WTC11 (cell line): ENCODE measurements around the gene CETP. TPM values are rescaled to one million over a fixed set of nuclear protein-coding genes. Genes with fewer than 3 reads are reported as not detected.
A peak's percentile ranks its signal among the peaks of the same experiment; 100 is the strongest.

Experiments used
- ATAC-seq: fragments of 200-7000 bp; cut with Tn5 transposase; 2 replicates; pipeline ENCODE4 v1.10.0; 2021; ENCODE audit warnings: mild to moderate bottlenecking, moderate library complexity
- CTCF ChIA-PET: fragments of 300-600 bp; sonication (Branson Sonifier 250); formaldehyde crosslinking; loops from one replicate; lab custom pipeline; 2021; ENCODE audit warnings: antibody characterized with exemption; lab: Charles Lee
- POLR2A ChIA-PET: fragments of 350-600 bp; sonication (Branson Sonifier 250); formaldehyde crosslinking; loops from one replicate; lab custom pipeline; 2021; ENCODE audit warnings: antibody characterized with exemption; lab: Charles Lee
- DNase-seq: peaks from one replicate; pipeline ENCODE4 v3.0.0; 2021; ENCODE audit warnings: low spot score
- H3K27ac Mint-ChIP-seq: 2 replicates; pipeline ENCODE4 v1.8.0; 2021; ENCODE audit warnings: mixed read lengths
- H3K27me3 Mint-ChIP-seq: 2 replicates; pipeline ENCODE4 v1.8.0; 2021; ENCODE audit warnings: low read depth, mild to moderate bottlenecking, moderate library complexity, mixed read lengths
- H3K36me3 Mint-ChIP-seq: 2 replicates; pipeline ENCODE4 v1.8.0; 2021; ENCODE audit warnings: mixed read lengths
- H3K4me1 Mint-ChIP-seq: 2 replicates; pipeline ENCODE4 v1.8.0; 2022; ENCODE audit warnings: mixed read lengths
- H3K4me3 Mint-ChIP-seq: 2 replicates; pipeline ENCODE4 v1.8.0; 2021; ENCODE audit warnings: mild to moderate bottlenecking, moderate library complexity, mixed read lengths
- H3K9me3 Mint-ChIP-seq: 2 replicates; pipeline ENCODE4 v1.8.0; 2021; ENCODE audit warnings: mixed read lengths
- EMX1 ChIP-seq: fragments of 250-450 bp; sonication (Bioruptor Pico); IDR thresholded peaks from 2 replicates; pipeline ENCODE4 v1.8.0; 2021; ENCODE audit warnings: mild to moderate bottlenecking
- FOXK1 ChIP-seq: sonication (generic); formaldehyde crosslinking; IDR thresholded peaks from 2 replicates; pipeline ENCODE4 v1.8.0; 2022; ENCODE audit warnings: mild to moderate bottlenecking, moderate library complexity, missing genetic modification reagents
- GRHL2 ChIP-seq: fragments of 250-450 bp; sonication (Bioruptor Pico); IDR thresholded peaks from 2 replicates; pipeline ENCODE4 v1.8.0; 2022; ENCODE audit warnings: mild to moderate bottlenecking, moderate library complexity; ENCODE audit not compliant: insufficient replicate concordance, severe bottlenecking
- IRF1 ChIP-seq: sonication (generic); formaldehyde crosslinking; IDR thresholded peaks from 2 replicates; pipeline ENCODE4 v1.8.0; 2023; ENCODE audit warnings: missing genetic modification reagents
- KAT7 ChIP-seq: sonication (generic); formaldehyde crosslinking; IDR thresholded peaks from 2 replicates; pipeline ENCODE4 v1.8.1; 2023; ENCODE audit warnings: missing genetic modification reagents, mild to moderate bottlenecking, borderline replicate concordance
- NFYB ChIP-seq: sonication (generic); formaldehyde crosslinking; conservative IDR thresholded peaks from 2 replicates; pipeline ENCODE4 v1.8.0; 2022; ENCODE audit warnings: low read depth, missing genetic modification reagents
- NR1H2 ChIP-seq: sonication (generic); formaldehyde crosslinking; IDR thresholded peaks from 2 replicates; pipeline ENCODE4 v1.9.0; 2021; ENCODE audit warnings: mild to moderate bottlenecking, moderate library complexity, missing genetic modification reagents
- OVOL2 ChIP-seq: fragments of 250-450 bp; sonication (Bioruptor Pico); IDR thresholded peaks from 2 replicates; pipeline ENCODE4 v1.9.0; 2021; ENCODE audit warnings: mild to moderate bottlenecking, borderline replicate concordance
- RELA ChIP-seq: sonication (generic); formaldehyde crosslinking; IDR thresholded peaks from 2 replicates; pipeline ENCODE4 v1.8.1; 2022; ENCODE audit warnings: missing genetic modification reagents, mild to moderate bottlenecking, borderline replicate concordance
- ZNF138 ChIP-seq: sonication (generic); formaldehyde crosslinking; conservative IDR thresholded peaks from 2 replicates; pipeline ENCODE4 v1.8.1; 2022; ENCODE audit warnings: mild to moderate bottlenecking, moderate library complexity, missing genetic modification reagents
- ZSCAN18 ChIP-seq: fragments of 250-450 bp; sonication (Bioruptor Pico); IDR thresholded peaks from 2 replicates; pipeline ENCODE4 v2.1.2; 2022; ENCODE audit warnings: mild to moderate bottlenecking, moderate library complexity
- total RNA-seq: library from RNA; stranded (reverse); gene quantifications from 3 replicates; pipeline ENCODE4 v1.2.3, GENCODE V29; 2021
- TF ChIP-seq, protein P1 (sequence below): fragments of 250-450 bp; sonication (Bioruptor Pico); IDR thresholded peaks from 2 replicates; pipeline ENCODE4 v1.8.0; 2021; ENCODE audit warnings: mild to moderate bottlenecking
- TF ChIP-seq, protein P2 (sequence below): fragments of 250-450 bp; sonication (Bioruptor Pico); IDR thresholded peaks from 2 replicates; pipeline ENCODE4 v1.9.0; 2021; ENCODE audit warnings: mild to moderate bottlenecking
- TF ChIP-seq, protein P3 (sequence below): sonication (generic); formaldehyde crosslinking; IDR thresholded peaks from 2 replicates; pipeline ENCODE4 v1.8.1; 2023; ENCODE audit warnings: mild to moderate bottlenecking, missing genetic modification reagents
- TF ChIP-seq, protein P4 (sequence below): sonication (generic); formaldehyde crosslinking; IDR thresholded peaks from 2 replicates; pipeline ENCODE4 v1.8.0; 2022; ENCODE audit warnings: mild to moderate bottlenecking, missing genetic modification reagents
- TF ChIP-seq, protein P5 (sequence below): sonication (generic); formaldehyde crosslinking; IDR thresholded peaks from 2 replicates; pipeline ENCODE4 v1.8.1; 2023; ENCODE audit warnings: mild to moderate bottlenecking, missing genetic modification reagents, borderline replicate concordance
- TF ChIP-seq, protein P6 (sequence below): fragments of 250-450 bp; sonication (Bioruptor Pico); IDR thresholded peaks from 2 replicates; pipeline ENCODE4 v1.9.0; 2021; ENCODE audit warnings: mild to moderate bottlenecking, borderline replicate concordance

CETP gene
- total RNA-seq, 1 experiment from 2014 or later: not detected

DNA sequence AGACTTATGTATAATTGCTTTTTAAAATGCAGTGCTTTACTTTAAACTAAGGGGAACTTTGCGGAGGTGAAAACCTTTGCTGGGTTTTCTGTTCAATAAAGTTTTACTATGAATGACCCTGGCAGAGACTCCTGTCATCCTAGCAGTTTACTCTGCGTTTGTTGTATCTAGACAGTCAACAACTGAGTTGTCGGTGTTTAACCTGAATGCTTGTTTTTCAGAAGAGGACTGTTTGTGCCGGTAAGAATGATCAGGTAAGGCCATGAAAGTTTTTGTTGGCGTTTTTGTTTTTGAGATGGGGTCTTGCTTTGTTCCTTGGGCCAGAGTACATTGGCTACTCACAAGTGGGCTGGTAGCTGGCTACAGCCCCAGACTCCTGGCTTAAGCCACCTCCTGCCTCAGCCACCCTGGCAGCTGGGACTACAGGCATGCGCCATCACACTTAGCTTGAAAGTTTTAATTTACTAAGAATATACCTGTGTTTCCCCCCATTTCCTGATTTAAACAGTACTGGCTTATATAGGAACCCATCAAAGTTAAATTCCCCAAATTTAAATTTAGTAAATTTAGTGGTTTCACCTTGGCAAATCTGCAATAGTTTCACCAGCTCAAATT is 17.9 kb upstream of the CETP start (continued):
- TF ChIP-seq, protein P1, sequence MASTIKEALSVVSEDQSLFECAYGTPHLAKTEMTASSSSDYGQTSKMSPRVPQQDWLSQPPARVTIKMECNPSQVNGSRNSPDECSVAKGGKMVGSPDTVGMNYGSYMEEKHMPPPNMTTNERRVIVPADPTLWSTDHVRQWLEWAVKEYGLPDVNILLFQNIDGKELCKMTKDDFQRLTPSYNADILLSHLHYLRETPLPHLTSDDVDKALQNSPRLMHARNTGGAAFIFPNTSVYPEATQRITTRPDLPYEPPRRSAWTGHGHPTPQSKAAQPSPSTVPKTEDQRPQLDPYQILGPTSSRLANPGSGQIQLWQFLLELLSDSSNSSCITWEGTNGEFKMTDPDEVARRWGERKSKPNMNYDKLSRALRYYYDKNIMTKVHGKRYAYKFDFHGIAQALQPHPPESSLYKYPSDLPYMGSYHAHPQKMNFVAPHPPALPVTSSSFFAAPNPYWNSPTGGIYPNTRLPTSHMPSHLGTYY: no peak
- TF ChIP-seq KAT7 (CRISPR knock-in tag) (no peak), RELA (CRISPR knock-in tag) (no peak), ZNF138 (CRISPR knock-in tag) (no peak), GRHL2 (CRISPR knock-in tag) (no peak)
- TF ChIP-seq, protein P2, sequence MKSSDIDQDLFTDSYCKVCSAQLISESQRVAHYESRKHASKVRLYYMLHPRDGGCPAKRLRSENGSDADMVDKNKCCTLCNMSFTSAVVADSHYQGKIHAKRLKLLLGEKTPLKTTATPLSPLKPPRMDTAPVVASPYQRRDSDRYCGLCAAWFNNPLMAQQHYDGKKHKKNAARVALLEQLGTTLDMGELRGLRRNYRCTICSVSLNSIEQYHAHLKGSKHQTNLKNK: no peak
- TF ChIP-seq, protein P3, sequence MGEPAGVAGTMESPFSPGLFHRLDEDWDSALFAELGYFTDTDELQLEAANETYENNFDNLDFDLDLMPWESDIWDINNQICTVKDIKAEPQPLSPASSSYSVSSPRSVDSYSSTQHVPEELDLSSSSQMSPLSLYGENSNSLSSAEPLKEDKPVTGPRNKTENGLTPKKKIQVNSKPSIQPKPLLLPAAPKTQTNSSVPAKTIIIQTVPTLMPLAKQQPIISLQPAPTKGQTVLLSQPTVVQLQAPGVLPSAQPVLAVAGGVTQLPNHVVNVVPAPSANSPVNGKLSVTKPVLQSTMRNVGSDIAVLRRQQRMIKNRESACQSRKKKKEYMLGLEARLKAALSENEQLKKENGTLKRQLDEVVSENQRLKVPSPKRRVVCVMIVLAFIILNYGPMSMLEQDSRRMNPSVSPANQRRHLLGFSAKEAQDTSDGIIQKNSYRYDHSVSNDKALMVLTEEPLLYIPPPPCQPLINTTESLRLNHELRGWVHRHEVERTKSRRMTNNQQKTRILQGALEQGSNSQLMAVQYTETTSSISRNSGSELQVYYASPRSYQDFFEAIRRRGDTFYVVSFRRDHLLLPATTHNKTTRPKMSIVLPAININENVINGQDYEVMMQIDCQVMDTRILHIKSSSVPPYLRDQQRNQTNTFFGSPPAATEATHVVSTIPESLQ: no peak
- TF ChIP-seq, all 79 proteins: peak for 0

DNA sequence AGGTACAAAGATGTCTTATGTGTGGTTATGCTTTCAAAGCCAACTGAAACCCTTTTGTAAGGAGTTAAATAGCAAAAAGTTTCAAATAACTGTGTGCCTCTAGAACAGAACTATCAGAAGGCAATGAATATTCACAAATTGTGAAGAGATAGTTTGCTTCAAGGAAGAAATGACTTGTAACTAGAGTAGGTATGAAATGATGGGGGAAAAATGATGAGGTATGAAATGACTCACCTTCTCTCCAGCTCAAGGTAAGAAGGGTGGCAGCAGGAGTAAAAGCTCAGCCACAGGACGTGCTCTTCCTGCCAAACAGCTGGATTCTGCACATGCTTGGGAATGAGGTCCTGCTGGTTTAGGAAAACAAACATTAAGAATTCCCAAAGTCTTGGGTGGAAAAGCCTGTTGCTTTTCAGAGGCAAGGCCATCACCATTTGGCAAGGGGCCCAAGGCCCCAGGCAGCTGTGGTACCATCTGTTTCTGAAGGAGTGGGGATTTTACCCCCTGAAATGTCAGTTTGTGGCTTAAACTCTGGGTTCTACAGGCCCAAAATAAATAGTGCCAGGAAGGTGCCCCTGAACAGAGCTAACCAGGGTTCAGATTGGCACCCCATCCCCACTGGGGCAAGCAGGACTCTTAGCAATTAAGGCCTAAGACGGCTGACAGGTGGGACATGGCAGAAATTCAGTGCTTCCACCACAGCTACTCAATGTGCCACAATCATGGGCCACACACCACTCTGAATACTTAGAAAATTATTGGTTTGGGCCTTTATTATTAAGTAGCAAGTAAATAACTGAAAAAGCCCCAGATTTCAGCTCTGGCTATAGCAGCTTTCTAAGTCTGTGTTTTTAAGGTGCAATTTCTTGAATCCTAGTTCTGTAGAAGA is 16.6 kb upstream of the CETP start:
- Mint-ChIP-seq H3K27ac (0 out of 2 replicates have a peak overlapping the region, but pooled peaks have one; percentile 83), H3K27me3 (no peaks in the 10 kb centered on the region), H3K9me3 (no peaks in the 10 kb centered on the region), H3K36me3 (peaks cover 29% of the 10 kb centered on the region), H3K4me3 (no peak overlapping the region), H3K4me1 (peaks cover 14% of the 10 kb centered on the region)
- POLR2A ChIA-PET: interaction anchor here (1.5 kb wide), 1 partner anchor 13 kb away, joined by 3 read pairs; the partner anchor contains the start of gene HERPUD1
- ATAC-seq (no peak), DNase-seq (no peak)
- CTCF ChIA-PET: interaction anchor here (1.1 kb wide), 1 partner anchor 78 kb away, joined by 4 read pairs; no protein-coding TSS in a partner anchor
- no peak for TF ChIP-seq NR1H2 (CRISPR knock-in tag)
- TF ChIP-seq NFYB: no peak
- TF ChIP-seq, protein P4, sequence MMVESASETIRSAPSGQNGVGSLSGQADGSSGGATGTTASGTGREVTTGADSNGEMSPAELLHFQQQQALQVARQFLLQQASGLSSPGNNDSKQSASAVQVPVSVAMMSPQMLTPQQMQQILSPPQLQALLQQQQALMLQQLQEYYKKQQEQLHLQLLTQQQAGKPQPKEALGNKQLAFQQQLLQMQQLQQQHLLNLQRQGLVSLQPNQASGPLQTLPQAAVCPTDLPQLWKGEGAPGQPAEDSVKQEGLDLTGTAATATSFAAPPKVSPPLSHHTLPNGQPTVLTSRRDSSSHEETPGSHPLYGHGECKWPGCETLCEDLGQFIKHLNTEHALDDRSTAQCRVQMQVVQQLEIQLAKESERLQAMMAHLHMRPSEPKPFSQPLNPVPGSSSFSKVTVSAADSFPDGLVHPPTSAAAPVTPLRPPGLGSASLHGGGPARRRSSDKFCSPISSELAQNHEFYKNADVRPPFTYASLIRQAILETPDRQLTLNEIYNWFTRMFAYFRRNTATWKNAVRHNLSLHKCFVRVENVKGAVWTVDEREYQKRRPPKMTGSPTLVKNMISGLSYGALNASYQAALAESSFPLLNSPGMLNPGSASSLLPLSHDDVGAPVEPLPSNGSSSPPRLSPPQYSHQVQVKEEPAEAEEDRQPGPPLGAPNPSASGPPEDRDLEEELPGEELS (CRISPR knock-in tag): no peak
- TF ChIP-seq, protein P5, sequence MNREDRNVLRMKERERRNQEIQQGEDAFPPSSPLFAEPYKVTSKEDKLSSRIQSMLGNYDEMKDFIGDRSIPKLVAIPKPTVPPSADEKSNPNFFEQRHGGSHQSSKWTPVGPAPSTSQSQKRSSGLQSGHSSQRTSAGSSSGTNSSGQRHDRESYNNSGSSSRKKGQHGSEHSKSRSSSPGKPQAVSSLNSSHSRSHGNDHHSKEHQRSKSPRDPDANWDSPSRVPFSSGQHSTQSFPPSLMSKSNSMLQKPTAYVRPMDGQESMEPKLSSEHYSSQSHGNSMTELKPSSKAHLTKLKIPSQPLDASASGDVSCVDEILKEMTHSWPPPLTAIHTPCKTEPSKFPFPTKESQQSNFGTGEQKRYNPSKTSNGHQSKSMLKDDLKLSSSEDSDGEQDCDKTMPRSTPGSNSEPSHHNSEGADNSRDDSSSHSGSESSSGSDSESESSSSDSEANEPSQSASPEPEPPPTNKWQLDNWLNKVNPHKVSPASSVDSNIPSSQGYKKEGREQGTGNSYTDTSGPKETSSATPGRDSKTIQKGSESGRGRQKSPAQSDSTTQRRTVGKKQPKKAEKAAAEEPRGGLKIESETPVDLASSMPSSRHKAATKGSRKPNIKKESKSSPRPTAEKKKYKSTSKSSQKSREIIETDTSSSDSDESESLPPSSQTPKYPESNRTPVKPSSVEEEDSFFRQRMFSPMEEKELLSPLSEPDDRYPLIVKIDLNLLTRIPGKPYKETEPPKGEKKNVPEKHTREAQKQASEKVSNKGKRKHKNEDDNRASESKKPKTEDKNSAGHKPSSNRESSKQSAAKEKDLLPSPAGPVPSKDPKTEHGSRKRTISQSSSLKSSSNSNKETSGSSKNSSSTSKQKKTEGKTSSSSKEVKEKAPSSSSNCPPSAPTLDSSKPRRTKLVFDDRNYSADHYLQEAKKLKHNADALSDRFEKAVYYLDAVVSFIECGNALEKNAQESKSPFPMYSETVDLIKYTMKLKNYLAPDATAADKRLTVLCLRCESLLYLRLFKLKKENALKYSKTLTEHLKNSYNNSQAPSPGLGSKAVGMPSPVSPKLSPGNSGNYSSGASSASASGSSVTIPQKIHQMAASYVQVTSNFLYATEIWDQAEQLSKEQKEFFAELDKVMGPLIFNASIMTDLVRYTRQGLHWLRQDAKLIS (CRISPR knock-in tag): no peak
- TF ChIP-seq FOXK1 (CRISPR knock-in tag): no peak
- TF ChIP-seq, protein P6, sequence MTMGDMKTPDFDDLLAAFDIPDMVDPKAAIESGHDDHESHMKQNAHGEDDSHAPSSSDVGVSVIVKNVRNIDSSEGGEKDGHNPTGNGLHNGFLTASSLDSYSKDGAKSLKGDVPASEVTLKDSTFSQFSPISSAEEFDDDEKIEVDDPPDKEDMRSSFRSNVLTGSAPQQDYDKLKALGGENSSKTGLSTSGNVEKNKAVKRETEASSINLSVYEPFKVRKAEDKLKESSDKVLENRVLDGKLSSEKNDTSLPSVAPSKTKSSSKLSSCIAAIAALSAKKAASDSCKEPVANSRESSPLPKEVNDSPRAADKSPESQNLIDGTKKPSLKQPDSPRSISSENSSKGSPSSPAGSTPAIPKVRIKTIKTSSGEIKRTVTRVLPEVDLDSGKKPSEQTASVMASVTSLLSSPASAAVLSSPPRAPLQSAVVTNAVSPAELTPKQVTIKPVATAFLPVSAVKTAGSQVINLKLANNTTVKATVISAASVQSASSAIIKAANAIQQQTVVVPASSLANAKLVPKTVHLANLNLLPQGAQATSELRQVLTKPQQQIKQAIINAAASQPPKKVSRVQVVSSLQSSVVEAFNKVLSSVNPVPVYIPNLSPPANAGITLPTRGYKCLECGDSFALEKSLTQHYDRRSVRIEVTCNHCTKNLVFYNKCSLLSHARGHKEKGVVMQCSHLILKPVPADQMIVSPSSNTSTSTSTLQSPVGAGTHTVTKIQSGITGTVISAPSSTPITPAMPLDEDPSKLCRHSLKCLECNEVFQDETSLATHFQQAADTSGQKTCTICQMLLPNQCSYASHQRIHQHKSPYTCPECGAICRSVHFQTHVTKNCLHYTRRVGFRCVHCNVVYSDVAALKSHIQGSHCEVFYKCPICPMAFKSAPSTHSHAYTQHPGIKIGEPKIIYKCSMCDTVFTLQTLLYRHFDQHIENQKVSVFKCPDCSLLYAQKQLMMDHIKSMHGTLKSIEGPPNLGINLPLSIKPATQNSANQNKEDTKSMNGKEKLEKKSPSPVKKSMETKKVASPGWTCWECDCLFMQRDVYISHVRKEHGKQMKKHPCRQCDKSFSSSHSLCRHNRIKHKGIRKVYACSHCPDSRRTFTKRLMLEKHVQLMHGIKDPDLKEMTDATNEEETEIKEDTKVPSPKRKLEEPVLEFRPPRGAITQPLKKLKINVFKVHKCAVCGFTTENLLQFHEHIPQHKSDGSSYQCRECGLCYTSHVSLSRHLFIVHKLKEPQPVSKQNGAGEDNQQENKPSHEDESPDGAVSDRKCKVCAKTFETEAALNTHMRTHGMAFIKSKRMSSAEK (CRISPR knock-in tag): no peak
- TF ChIP-seq EMX1: no peak
- TF ChIP-seq IRF1 (CRISPR knock-in tag): no peak
- TF ChIP-seq ZSCAN18 (CRISPR knock-in tag): no peak
- TF ChIP-seq OVOL2: no peak
